Neural progenitor cell (in vitro differentiated cells): Measurements from ENCODE around the gene BAZ2A. TPM values are rescaled to one million over a fixed set of nuclear protein-coding genes. Genes with fewer than 3 reads are reported as not detected.

Experiments used
- DNase-seq: peaks from one replicate; pipeline ENCODE4 v3.0.0-alpha.2; 2016; ENCODE audit warnings: low spot score
- H2AFZ ChIP-seq: fragments of 200-600 bp; sonication (generic); replicated peaks from 2 replicates; pipeline ENCODE4 v1.6.1; 2016; ENCODE audit warnings: antibody characterized with exemption
- H3F3A ChIP-seq: fragments of 200-600 bp; sonication (generic); 2 replicates; pipeline ENCODE4 v1.6.1; 2016; ENCODE audit warnings: antibody characterized with exemption, low read depth
- H3K27ac ChIP-seq: fragments of 200-600 bp; sonication (generic); 2 replicates; pipeline ENCODE4 v1.5.1; 2016; ENCODE audit warnings: mild to moderate bottlenecking
- H3K27me3 ChIP-seq: fragments of 200-600 bp; sonication (generic); 2 replicates; pipeline ENCODE4 v1.6.1; 2016; ENCODE audit warnings: mild to moderate bottlenecking, moderate library complexity
- H3K36me3 ChIP-seq: fragments of 200-600 bp; sonication (generic); 2 replicates; pipeline ENCODE4 v1.5.1; 2016
- H3K4me1 ChIP-seq: fragments of 200-600 bp; sonication (generic); 2 replicates; pipeline ENCODE4 v1.6.1; 2016; ENCODE audit warnings: mixed run types
- H3K4me2 ChIP-seq: fragments of 200-600 bp; sonication (generic); 2 replicates; pipeline ENCODE4 v1.6.1; 2016
- H3K4me3 ChIP-seq: fragments of 200-600 bp; sonication (generic); 2 replicates; pipeline ENCODE4 v1.5.1; 2016
- H3K79me2 ChIP-seq: fragments of 200-600 bp; sonication (generic); 2 replicates; pipeline ENCODE4 v1.6.1; 2016; ENCODE audit warnings: low read depth
- H3K9ac ChIP-seq: fragments of 200-600 bp; sonication (generic); 2 replicates; pipeline ENCODE4 v1.6.1; 2016
- H3K9me3 ChIP-seq: fragments of 200-600 bp; sonication (generic); 2 replicates; pipeline ENCODE4 v1.5.1; 2016; ENCODE audit warnings: low read depth
- H4K20me1 ChIP-seq: fragments of 200-600 bp; sonication (generic); 2 replicates; pipeline ENCODE4 v1.6.1; 2016; ENCODE audit warnings: low read depth
- H3K27ac Mint-ChIP-seq: 3 replicates; pipeline ENCODE4 v1.8.0; 2021; ENCODE audit warnings: mixed read lengths
- H3K27me3 Mint-ChIP-seq: 2 replicates; pipeline ENCODE4 v1.8.0; 2022; ENCODE audit warnings: low read depth, mild to moderate bottlenecking, inconsistent platforms, moderate library complexity, mixed read lengths; ENCODE audit not compliant: insufficient read depth
- H3K36me3 Mint-ChIP-seq: 3 replicates; pipeline ENCODE4 v1.8.0; 2021; ENCODE audit warnings: mixed read lengths
- H3K4me1 Mint-ChIP-seq: 3 replicates; pipeline ENCODE4 v1.8.0; 2021; ENCODE audit warnings: mixed read lengths
- H3K4me3 Mint-ChIP-seq: 3 replicates; pipeline ENCODE4 v1.8.0; 2021; ENCODE audit warnings: mild to moderate bottlenecking, moderate library complexity, mixed read lengths
- H3K9me3 Mint-ChIP-seq: 3 replicates; pipeline ENCODE4 v1.8.0; 2020; ENCODE audit warnings: mixed read lengths
- EZH2 ChIP-seq: fragments of 200-600 bp; sonication (generic); IDR thresholded peaks from 2 replicates; pipeline ENCODE4 v1.6.1; 2017; ENCODE audit warnings: antibody characterized with exemption, mild to moderate bottlenecking, moderate library complexity
- EZH2phosphoT487 ChIP-seq: fragments of 200-600 bp; sonication (generic); IDR thresholded peaks from 2 replicates; pipeline ENCODE4 v1.6.1; 2017; ENCODE audit warnings: antibody characterized with exemption
- total RNA-seq: library from RNA; depleted of rRNA; stranded (reverse); fragments of >200 nt; gene quantifications from 2 replicates; pipeline ENCODE4 v1.2.3, GENCODE V29; 2015; ENCODE audit warnings: low replicate concordance
- TF ChIP-seq, protein P1 (sequence below): fragments of 200-600 bp; sonication (generic); IDR thresholded peaks from 2 replicates; pipeline ENCODE4 v1.5.1; 2017; ENCODE audit warnings: antibody characterized with exemption, mild to moderate bottlenecking

Gene BAZ2A
- total RNA-seq, 1 donor from 2014 or later: 27.1 TPM

DNA sequence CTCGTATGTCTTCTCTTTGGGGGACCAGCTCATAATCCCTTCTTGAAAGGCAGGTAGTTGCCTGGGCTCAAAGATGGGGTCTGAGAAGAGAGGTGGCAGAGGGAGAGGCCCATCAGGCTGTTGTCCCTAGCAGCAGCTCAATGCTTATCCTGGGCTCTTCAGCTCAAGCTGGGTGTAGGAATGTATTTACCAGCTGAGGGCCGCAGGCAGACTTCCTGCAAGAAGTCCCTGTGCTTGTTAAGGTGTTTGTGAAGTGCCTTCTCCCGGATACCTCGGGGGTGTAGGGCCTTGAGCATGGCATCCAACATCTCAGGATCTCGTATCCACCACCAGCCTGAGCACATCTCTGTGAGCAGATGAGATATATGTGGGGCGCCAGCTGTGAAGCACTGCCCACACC lies 29.4 kb downstream of the BAZ2A start:
- Mint-ChIP-seq H3K4me3 (no peak overlapping the region), H3K27ac (no peak overlapping the region), H3K9me3 (no peaks in the 10 kb centered on the region), H3K4me1 (peaks cover 8% of the 10 kb centered on the region), H3K36me3 (peaks cover 50% of the 10 kb centered on the region), H3K27me3 (peaks cover 4% of the 10 kb centered on the region)
- Histone ChIP-seq H3K4me2 (no peak overlapping the region), H3K36me3 (peaks cover 14% of the 10 kb centered on the region), H3K79me2 (no peaks in the 10 kb centered on the region), H2AFZ (no peak overlapping the region), H3K9ac (no peak overlapping the region), H3K27ac (no peak overlapping the region), H3K27me3 (no peaks in the 10 kb centered on the region), H4K20me1 (no peaks in the 10 kb centered on the region), H3K4me3 (no peak overlapping the region), H3K4me1 (no peaks in the 10 kb centered on the region), H3F3A (peaks cover 8% of the 10 kb centered on the region), H3K9me3 (no peaks in the 10 kb centered on the region)
- DNase-seq: no peak
- TF ChIP-seq EZH2phosphoT487 (no peak), EZH2 (no peak)
- TF ChIP-seq, protein P1, sequence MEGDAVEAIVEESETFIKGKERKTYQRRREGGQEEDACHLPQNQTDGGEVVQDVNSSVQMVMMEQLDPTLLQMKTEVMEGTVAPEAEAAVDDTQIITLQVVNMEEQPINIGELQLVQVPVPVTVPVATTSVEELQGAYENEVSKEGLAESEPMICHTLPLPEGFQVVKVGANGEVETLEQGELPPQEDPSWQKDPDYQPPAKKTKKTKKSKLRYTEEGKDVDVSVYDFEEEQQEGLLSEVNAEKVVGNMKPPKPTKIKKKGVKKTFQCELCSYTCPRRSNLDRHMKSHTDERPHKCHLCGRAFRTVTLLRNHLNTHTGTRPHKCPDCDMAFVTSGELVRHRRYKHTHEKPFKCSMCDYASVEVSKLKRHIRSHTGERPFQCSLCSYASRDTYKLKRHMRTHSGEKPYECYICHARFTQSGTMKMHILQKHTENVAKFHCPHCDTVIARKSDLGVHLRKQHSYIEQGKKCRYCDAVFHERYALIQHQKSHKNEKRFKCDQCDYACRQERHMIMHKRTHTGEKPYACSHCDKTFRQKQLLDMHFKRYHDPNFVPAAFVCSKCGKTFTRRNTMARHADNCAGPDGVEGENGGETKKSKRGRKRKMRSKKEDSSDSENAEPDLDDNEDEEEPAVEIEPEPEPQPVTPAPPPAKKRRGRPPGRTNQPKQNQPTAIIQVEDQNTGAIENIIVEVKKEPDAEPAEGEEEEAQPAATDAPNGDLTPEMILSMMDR: no peak

- Mint-ChIP-seq H3K4me3 (no peak overlapping the region), H3K36me3 (peaks cover 45% of the 10 kb centered on the region), H3K4me1 (peaks cover 8% of the 10 kb centered on the region), H3K27me3 (peaks cover 4% of the 10 kb centered on the region), H3K9me3 (no peaks in the 10 kb centered on the region), H3K27ac (no peak overlapping the region)
- H3K9ac ChIP-seq: no peak overlapping the region
- no peak for DNase-seq
- peaks cover 11% of the 10 kb centered on the region for H3K36me3 ChIP-seq
- H3K4me3 ChIP-seq: no peak overlapping the region
- TF ChIP-seq, protein P1: no peak
- TF ChIP-seq EZH2 (no peak), EZH2phosphoT487 (no peak)
- H2AFZ ChIP-seq: no peak overlapping the region
- no peaks in the 10 kb centered on the region for H3K27me3 ChIP-seq
- no peaks in the 10 kb centered on the region for H4K20me1 ChIP-seq
- H3K9me3 ChIP-seq: no peaks in the 10 kb centered on the region
- H3K27ac ChIP-seq: no peak overlapping the region
- H3K4me1 ChIP-seq: no peaks in the 10 kb centered on the region
- peaks cover 16% of the 10 kb centered on the region for H3F3A ChIP-seq
- H3K4me2 ChIP-seq: no peak overlapping the region
- H3K79me2 ChIP-seq: no peaks in the 10 kb centered on the region
These were observed 30.3 kb downstream of the BAZ2A start for GRCh38 chr12:56599797-56600196.

- H2AFZ ChIP-seq: no peak overlapping the region
- no peak overlapping the region for H3K4me2 ChIP-seq
- H4K20me1 ChIP-seq: no peaks in the 10 kb centered on the region
- DNase-seq: no peak
- Mint-ChIP-seq H3K4me3 (no peak overlapping the region), H3K9me3 (no peaks in the 10 kb centered on the region), H3K27me3 (peaks cover 7% of the 10 kb centered on the region), H3K4me1 (peaks cover 11% of the 10 kb centered on the region), H3K36me3 (peaks cover 38% of the 10 kb centered on the region), H3K27ac (no peak overlapping the region)
- H3K27ac ChIP-seq: no peak overlapping the region
- H3K27me3 ChIP-seq: no peaks in the 10 kb centered on the region
- no peaks in the 10 kb centered on the region for H3K4me1 ChIP-seq
- H3K79me2 ChIP-seq: no peaks in the 10 kb centered on the region
- no peak overlapping the region for H3K9ac ChIP-seq
- peaks cover 5% of the 10 kb centered on the region for H3K36me3 ChIP-seq
- H3K9me3 ChIP-seq: no peaks in the 10 kb centered on the region
- H3K4me3 ChIP-seq: no peak overlapping the region
- peaks cover 23% of the 10 kb centered on the region for H3F3A ChIP-seq
- no peak for TF ChIP-seq EZH2
- no peak for TF ChIP-seq EZH2phosphoT487
- TF ChIP-seq, protein P1: no peak
These were observed 31.1 kb downstream of the BAZ2A start for GRCh38 chr12:56599041-56599440.
